NOMO-1 treated with DMSO at 0.1 percent for 48 hours (cell line): ENCODE measurements around the gene PEX16.
A peak's percentile ranks its signal among the peaks of the same experiment; 100 is the strongest.

Source experiments
- DNase-seq: peaks from one replicate; lab custom pipeline; 2025; ENCODE audit not compliant: unreplicated experiment; lab: John Stamatoyannopoulos, UW

PEX16 gene

DNA sequence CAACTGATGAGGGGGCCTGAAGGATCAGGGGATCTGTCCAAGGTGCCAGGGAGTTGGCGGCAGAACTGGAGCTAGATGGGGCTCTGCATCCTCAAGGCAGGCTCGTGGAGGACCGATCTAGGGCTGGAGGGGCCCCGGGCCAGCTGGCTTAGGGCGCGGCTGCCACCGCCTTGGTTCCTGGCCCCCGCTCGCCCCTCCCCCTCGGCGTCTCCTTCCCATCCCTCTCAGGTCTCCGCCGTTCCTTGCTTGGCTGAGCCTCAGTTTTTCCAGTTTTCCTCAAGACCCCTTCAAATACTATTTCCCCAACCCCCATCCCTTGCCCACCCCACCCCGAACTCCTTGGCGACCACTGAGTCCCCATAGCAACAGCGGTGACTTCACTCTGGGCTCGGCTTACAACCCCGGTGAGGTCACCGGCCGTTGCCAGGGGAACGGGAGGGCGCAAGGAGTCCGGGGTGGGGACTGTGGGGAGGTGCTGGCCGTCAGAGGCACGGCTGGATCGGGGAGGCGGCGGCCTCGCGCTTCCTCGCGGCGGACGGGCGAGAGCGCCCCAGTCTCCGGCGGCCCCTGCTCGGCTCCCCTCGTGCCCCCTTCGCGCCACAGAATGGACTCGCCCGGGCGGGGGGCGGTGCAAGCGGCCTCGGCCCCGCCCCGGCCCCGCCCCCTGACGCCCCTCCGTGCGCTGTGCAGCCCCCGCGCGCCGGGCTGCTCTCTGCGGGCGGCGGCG, 18.1 kb downstream of the PEX16 start:
- peak; percentile 42 for DNase-seq

- no peak for DNase-seq
These were observed 18.6 kb downstream of the PEX16 start for GRCh38 chr11:45899086-45899447.

GRCh38 chr11:45897556-45897955, 20.1 kb downstream of the PEX16 start:
- no peak for DNase-seq

DNA sequence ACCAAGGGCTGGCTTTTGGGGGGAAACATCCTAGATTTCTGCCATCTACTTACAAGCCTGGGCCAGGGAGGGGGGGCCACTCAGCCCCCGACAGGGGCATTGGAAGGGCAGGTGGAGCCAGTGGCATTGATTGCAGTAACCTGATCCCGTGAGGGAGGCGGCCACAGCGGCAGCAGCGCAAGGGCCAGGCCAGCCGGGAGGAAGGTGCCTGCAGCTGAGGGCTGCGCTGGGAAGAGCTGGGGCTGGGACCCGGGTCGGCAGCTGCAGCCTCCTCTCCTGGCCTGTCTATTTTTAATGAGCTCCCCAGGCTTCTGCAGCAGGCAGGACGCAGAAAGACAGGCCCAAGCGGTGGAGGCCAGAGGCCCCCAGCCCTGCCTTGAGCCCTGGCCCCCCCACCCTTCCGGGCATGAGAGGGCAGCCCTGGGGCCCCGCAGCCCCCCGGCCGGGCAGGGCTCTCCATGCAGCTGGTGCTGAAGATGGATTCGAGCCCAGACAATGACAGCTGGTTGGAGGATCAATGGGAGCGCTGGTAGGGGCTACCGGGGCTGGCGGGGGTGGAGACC, 21.2 kb downstream of the PEX16 start:
- DNase-seq, result no peak

GRCh38 chr11:45895553-45896259, 22.0 kb downstream of the PEX16 start:
- no peak for DNase-seq

DNA sequence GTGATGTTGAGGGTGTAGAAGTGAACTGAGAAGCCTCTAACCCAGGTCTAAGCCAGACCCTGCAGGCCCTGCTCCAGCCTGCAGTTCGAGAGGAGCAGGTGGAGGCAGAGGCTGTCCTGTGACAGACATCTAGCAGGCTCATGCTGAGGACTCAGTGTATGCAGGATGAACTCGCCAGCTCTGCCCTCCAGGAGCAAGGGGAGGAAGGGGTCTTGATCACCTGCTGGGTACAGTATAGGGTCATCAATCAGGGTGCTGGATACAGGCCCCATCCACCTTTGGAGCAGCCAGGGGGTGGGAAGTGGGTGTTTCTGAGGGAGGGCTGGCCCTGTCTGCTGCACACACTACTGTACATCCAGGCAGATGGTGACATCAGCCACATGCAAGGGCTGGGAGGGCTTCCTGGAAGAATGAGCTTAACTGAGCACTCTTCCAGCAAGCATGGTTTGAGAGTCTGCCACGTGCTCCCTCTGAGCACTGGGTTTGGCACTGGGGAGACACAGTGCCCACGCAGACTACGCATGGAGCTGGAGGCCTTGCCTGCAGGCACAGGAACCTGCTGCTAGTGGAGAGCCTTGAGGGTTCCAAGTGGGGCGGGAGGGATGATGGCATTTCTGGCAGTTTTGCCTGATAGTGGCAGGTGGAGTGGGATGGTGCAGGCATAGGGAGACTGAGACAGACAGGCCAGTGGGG, 23.0 kb downstream of the PEX16 start:
- DNase-seq, result no peak

DNA sequence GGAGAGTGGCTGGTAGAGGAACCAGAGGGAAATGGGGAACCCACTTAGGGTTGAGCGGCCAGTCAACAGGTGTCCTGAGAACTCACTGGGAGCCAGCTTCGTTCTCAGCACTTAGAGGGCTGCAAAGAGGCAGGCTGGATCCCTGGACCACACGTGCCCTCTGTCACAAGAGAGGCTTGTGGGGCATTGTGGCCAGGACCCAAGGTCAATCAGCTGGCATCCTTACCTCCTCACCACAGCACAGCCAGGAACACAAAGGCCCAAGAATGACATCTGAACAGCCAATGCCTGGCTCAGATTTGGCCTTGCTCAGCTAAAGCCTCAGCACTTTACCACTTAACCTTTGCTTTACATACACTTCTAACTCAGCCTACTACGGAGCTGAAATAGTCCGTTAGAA, 24.8 kb downstream of the PEX16 start:
- no peak for DNase-seq

GRCh38 chr11:45890886-45891550, 26.7 kb downstream of the PEX16 start:
- no peak for DNase-seq

DNA sequence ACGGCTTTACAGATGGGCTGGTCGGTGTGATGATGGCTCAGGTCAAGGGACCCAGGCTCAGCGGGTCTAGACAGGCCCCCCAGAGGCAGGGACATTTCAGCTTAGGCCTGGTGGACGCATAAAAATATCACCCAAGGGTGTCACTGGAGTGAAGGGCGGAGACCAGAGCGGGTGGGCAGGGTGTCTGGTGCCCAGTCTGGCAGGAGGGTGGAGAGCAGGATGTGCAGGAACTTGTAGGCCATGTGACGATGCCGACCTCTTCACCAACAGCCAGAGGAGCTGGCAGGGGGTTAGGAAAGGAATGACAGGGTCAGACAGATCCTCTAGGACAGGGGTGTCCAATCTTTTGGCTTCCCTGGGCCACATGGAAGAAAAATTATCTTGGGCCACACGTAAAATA, 27.7 kb downstream of the PEX16 start:
- no peak for DNase-seq

DNA sequence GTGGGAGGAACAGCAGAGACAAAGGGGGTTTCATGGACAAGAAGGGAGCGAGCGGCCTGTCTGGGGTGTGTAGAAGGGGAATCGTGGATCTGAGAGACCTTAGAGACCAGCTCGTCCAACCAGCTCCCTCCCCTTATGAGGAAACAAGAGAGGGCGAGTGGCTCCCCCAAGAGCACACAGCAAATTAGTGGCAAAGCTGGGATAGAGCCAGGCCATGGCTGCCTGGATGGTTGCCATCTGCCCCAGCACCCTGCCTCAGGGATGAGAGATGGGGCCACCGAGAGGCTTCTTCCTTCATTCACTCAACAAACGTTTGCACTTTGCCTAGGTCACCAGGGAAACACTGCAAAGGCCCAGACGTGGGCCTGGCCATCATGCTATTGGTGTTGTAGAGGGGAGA, 28.1 kb downstream of the PEX16 start:
- no peak for DNase-seq

GRCh38 chr11:45887587-45887986, 30.1 kb downstream of the PEX16 start:
- DNase-seq, result no peak

DNA sequence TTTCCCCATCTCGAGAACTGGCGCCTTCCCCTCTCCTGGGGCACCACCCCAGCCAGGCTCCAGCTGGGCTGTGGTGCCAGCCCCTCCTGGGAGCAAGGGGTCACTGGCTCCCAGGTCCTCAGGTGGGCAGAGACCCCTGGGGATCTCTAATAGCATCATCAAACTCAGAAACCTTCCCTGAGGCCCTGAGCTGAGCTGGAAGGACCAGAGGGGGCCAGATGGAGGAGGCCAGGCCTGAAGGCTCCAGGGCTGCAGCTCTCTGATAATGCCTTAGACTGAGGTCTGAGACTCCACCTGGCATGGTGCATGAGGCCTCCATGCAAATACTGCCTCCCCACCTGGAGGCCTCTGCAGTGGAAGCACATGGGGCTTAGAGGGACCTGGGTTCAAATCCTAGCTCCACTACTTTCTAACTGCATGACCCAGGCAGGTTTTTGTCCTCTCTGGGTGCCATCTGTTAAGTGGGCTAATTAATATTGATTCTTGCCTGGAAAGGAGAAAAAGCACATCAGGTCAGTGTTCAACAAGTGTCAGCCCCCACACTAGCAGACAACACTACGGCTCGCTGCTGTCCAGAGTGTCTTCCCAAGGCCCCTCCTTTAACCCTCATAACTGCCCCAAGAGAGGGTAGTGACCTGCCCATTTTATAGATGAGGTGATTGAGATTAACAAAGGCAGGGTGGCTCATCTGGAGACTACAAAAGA, 30.7 kb downstream of the PEX16 start:
- DNase-seq, result no peak

DNA sequence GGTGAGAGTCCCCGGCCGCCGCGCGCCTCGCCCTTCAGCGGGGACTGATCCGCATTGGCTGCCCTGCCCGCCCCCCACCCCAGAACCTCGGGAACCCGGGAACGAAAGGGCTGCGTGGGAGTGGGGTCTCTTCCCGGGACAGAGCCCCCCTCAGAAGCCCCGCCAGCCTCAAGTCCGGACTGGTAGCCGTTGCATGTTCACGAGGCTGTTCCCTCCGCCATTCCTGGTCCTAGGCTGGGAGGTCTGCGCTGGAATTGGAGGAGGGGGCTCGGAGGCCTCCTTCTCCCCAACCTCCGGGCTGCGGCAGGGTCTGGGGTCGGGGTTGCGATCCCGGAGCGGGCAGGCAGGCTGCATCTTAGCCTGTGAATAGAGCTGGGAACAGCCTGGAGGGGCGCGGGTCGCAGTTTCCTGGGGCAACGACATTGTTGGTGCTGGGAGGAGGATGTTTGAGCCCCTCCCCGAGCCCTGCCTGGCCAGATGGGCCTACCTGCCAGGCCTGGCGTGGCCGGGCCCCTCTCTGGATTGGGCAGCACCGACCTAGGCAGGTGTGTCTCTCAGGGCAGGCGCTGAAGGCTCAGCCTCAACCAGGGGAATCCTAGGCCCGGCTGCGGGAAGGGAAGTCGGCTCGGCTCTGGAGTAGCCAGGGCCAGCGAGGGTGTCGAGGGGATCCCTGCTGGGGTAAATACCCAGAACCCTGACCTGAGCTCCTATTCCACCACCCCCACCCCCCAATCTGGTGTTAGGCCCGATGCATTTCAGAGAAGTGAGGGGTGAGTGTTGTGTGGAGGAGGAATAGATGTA, 31.6 kb downstream of the PEX16 start:
- no peak for DNase-seq

GRCh38 chr11:45885274-45885920, 32.3 kb downstream of the PEX16 start, which contains the start of gene MAPK8IP1:
TSS of gene MAPK8IP1 (plus strand) at chr11:45885651. CDS start at chr11:45885821, 170 bp downstream.
- peak; percentile 47 for DNase-seq

DNA sequence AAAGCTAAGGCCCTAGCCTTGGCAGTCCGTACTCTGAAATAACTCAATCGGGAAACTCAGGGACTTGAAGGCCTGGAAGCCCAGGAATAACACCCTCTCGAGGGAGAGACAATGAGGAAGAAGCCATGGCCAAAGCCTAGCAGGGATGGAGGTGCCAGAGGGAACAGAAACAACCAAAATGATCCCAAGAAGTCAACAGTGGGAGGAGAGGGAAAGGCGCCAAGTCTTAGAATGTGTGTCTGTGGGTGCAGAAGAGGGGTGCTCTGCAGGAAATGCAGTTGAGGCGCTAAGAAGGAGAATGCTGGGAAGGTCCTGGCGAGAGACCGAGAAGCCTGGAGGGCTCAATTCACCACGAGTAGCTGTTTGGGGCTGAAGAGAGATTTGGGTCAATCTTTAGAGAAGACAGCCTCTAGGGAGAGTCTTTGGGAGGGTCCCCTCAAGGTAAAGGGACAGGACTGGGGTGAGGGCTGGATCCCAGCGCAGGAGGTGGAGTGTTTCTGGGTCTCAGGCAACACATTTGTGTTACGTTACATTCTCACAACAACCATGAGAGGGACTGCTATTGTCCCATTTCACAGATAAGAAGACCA, 33.0 kb downstream of the PEX16 start:
- DNase-seq, result no peak

- DNase-seq, result no peak
These were observed 35.8 kb downstream of the PEX16 start for GRCh38 chr11:45881708-45882368.

DNA sequence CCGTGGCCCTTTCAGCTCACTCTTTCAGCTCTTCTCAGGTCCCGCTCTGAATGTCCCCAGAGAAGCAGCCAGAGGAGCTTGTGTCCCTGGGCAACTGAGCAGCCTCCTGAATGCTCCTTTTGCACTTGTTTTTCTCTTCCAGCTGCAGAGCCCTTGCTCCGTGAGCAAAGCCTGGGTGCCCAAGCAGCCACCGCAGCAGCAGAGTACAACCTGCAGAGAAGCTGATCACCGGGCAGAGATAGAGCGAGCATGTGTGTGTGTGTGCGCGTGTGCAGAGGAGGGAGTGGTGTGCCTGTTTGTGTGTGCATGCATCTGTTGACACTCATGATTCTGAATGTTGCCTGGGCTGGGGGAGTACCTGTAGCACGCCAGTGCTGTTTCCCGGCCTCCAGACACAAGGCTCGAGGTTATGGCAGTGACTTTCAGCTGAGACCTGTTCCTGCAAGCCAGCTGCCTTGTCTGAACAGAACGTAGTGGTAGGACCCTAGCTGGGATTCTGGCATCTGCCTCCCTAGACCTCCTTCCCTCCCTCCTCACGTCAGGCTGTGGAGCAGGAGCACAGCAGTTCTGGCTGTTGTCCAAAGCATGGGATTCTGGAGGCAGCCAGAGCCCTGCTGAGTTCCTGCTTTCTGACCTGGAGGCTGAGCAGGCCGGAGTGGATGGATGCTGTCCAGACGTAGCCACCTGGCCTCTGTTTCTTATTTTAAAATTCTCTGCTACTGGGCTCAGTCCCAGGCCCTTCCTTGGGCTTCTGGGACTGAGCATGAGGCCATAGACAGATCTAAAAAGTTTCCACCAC, 36.7 kb downstream of the PEX16 start:
- DNase-seq, result no peak
